IPS-18c (cell line): ENCODE results near the gene METAP1.
"Not testable (repeated sequence)": the region's sequence is repeated elsewhere in the genome, so short reads cannot be mapped to it uniquely, and the experiment has no call there.

Experiments used
- H3K4me3 ChIP-seq: 2 replicates; pipeline ENCODE4 v1.7.0; 2013; ENCODE audit warnings: low read depth, mild to moderate bottlenecking, low read length, moderate library complexity; ENCODE audit not compliant: insufficient read depth
- H3K9me3 ChIP-seq: one replicate; pipeline ENCODE4 v1.6.1; 2013; ENCODE audit warnings: mild to moderate bottlenecking, low read length, moderate library complexity; ENCODE audit not compliant: control insufficient read depth, insufficient read depth

The METAP1 gene

GRCh38 chr4:99104153-99104552 is 108.6 kb downstream of the METAP1 start:
- Histone ChIP-seq H3K9me3 (peaks cover 2% of the 10 kb centered on the region), H3K4me3 (no peak overlapping the region)

- not testable (repeated sequence) for H3K4me3 ChIP-seq
Measured at GRCh38 chr4:99109286-99109685, 113.8 kb downstream of the METAP1 start.

More at GRCh38 chr4:99109286-99109685, 113.8 kb downstream of the METAP1 start:
- H3K9me3 ChIP-seq: not testable (repeated sequence)
